Activated CD8-positive, alpha-beta memory T cell treated with anti-CD3 and anti-CD28 coated beads, Interleukin-2, amount 50 U/mL, for 24 hours (primary cell): ENCODE measurements around the gene MAD1L1.
"Not testable (repeated sequence)": the region's sequence is repeated elsewhere in the genome, so short reads cannot be mapped to it uniquely, and the experiment has no call there.

ENCODE experiments used
- DNase-seq: peaks from one replicate; pipeline ENCODE4 v3.0.0-alpha.2; 2020; ENCODE audit errors: extremely low read depth

The MAD1L1 gene

DNA sequence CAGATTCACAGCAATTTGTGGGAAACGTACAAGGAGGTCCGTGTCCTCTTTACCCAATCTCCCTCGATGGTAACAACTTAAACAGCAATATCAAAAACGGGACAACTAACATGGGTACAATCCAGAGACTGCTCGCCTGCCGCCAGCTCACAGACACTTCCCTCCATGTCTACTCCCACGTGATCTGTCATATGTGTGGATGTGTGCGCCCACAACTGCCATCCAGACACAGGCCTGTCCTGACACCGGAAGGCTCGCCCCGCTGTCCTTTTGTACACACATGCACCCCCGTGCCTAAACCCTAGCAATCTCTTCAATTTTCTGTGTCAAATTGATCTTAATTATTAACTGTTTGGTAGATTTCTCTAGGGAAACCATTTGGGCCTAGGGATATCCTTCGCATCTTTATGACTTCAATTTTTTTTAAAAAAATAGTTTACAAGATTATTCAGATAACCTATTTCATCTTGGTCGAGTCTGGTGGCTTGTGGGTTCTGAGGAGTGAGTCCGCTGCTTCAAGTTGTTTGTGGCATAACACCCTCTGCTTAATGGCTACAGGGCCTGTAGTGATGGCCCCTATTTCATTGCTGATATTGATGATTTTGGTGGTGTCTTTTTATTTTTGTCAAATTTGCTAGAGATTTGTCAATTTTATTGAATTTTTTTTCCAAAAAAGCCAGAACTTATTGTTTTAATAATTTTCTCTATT, 260.6 kb downstream of the MAD1L1 start:
- DNase-seq: no peak

DNA sequence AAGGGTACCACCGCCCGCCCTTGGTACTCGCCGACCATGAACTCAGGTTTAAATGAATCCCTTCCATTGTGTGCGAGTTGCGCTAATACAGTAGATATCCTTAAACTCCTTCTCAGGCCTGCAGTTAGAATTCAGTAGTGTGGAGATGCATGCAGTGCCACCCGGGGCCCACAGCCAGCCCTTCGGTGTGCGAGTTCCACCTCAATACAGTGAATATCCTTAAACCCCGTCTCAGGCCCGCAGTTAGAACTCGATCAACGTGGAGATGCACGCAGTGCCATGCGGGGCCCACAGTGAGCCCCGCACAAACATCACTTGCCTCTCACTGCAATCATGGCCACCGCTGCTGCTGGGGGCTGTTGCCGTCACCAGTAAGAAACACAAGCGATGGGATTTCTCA, 261.9 kb downstream of the MAD1L1 start:
- no peak for DNase-seq

DNA sequence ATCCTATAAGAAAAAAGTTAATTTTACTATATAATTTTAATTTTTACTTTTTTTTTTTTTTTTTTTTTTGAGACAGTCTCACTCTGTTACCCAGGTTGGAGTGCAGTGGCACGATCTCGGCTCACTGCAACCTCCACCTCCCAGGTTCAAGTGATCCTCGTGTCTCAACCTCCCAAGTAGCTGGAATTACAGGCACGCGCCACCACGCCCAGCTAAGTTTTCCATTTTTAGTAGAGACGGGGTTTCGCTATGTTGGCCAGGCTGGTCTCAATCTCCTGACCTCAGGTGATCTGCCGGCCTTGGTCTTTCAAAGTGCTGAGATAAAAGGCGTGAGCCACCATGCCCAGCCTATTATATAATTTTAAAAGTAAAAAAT, 262.5 kb downstream of the MAD1L1 start:
- DNase-seq: not testable (repeated sequence)

DNA sequence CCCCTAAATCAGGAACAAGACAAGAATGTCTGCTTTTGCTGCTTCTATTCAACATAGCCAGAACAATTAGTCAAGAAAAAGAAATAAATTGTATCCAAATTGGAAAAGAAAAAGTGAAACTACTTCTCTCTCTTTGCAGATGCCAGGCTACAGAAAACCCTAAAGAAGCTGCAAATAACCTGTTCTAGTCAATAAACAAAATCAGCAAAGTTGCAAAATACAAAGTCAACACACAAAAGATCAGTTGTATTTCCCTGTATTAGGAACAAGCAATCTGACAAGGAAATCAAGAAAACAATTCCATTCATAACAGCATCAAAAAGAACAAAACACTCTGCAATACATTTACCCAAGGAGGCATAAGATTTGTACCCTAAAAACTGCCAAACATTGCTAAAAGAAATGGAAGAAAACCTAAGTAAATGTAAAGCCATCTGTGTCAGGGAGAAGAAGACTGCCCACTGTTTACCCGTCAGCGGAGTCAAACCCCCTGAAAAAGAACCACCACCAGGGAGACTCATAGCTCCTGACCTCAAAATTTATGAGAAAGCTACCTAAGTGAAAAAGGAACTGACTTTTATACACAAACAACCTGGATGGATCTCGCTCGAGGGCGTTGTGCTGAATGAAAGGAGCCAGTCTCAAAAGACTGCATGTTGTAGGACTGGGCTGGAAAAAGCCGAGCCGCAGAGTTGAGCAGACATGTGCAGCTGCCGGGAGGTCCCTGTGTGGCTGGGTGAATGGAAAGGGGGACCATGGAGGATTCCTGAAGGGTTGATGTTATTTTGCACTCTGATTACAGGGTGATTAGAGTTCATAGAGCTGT, 263.1 kb downstream of the MAD1L1 start:
- DNase-seq: no peak

DNA sequence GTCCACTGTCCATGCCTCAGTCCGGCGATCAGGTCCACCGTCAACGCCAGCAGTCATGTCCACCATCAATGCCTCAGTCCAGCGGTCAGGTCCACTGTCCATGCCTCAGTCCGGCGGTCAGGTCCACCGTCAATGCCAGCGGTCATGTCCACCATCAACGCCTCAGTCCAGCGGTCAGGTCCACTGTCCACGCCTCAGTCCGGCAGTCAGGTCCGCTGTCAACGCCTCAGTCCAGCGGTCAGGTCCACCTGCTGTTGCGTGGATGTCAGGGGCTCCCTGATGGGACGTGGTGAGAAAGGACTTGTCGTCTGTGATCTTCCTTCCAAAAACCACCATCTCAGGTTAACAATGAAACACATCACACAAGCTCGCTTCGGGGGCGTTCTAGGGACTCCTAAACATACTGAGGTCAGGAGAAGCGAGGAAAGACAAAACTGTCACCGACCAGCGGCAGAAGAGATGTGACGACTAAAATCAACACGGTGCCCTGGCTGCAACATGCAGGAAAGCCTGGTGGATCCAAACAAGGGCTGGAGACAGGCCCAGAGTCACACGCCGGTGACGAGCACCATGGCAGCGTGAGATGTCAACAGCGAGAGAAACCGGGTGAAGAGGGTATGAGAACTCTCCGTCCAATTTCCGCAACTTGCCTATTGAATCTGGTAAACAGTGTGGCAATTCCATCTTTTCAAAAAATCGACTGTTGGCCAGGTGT, 264.2 kb downstream of the MAD1L1 start:
- no peak for DNase-seq

DNA sequence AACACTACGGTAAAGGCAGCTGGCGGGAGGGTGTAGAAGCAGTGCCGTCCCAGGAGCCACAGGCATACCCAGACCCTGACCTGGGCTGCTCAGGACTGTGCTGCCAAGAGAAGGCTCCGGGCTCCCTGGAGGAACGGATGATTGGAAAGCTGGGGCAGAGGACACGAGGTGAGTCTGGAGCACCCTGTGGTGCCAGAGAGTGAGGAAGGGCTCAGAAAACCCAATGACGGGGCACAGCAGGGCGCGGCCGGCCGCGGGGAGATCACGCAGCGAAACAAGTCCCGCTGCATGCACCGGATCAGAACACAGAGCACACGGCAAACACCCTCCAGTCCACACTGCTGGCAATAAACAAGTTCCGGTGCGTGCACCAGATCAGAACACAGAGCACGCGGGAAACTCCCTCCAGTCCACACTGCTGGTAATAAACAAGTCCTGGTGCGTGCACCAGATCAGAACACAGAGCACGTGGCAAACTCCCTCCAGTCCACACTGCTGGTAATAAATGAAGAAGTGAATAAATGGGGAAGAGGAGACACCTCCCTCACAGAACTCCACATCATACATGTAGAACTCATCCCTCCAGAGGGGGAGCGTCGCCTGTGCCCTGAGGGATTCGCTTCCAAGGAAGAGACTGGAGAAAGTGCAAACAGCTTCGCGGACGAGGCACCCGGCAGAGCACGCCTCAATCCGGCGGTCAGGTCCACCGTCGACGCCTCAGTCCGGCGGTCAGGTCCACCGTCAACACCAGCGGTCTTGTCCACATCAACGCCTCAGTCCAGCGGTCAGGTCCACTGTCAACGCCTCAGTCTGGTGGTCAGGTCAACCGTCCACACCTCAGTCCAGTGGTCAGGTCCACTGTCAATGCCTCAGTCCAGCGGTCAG, 265.0 kb downstream of the MAD1L1 start:
- DNase-seq: no peak

DNA sequence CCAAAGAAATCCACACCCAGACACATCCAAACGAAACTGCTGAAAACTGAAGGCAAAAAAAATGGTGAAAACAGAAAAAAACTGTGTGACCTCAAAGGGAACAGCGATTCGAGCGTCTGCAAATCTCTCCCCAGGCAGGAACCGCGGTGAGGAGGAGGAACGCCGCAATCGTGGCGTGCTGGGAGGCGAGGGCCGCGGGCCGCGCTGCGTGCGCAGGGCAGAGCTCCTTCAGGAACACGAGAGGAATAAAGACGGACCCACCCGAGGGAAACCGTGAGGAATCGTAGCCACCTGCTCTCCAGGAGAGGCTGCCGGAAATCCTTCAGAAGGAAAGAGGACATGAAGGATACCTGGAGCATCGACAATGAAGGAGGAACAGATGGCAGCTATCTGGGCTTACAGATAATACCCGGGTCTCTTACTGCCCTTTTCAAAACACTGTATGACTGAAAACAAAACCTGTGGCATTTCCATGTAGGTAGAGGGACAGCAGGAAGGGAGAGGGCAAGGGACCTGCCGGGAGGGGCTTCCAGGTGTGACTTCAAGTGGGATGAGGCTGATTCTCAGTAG, 266.0 kb downstream of the MAD1L1 start:
- DNase-seq: no peak

DNA sequence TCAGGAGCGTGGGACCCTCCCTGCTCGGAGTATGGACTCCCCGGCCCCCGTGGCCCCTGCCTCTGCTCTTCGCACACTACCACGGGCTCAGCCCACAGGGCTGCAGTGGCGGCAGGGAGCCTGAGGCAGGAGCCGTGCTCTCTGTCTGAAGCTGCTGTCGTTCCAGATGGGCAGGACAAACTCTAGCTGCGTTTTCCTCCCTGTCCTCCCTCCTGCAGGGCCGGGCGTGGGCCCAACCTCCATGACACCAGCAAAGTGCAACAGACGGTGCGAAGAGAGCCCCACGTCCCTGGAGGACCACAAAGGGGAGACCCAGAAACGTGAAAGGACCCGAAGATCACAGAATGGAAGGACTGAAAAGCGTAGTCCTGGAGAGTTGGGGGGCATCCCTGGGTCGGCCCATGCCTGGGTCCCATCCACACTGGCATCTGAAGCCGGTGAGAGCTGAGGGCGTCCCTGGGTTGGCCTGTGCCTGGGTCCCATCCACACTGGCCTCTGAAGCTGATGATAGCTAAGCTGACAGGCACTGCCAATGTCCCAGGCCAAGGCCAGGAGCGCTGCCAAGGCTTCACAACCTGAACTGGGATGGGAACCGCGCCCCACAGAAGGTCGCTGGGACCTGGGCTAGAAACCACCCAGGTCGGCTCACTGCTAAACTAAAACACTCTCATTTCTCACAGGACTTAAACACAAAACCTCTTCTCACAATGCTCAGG, 267.0 kb downstream of the MAD1L1 start:
- no peak for DNase-seq

DNA sequence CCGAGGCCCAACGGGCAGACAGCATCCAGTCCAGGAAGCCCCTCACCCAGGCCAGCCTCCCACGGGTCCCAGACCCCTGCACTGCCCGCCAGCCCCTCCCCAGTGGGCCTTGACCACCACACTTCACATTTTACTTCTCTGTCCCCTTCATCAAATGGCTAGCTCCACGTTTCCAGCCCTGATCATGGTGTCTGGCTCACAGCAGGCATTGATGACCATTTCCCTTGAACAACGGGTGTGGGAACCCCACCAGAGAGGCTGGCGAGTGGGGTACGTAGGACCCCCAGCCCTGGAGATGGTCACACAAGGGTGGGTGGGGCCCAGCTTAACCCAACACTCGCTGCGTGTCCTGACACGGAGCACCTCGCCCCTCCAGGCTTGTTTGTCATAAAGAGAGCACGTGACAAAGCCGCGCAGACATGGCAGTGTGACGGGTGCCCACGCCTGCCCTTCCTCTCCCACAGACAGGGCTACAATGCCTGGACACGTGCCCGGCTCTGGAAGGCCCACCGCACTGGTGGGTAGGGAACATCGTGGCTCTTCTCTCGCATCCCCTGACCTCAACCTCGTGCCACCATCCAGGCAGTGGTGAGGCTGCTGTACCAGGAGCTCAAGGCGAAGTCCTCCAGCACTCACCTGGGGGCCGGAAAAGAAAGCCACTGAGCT, 267.7 kb downstream of the MAD1L1 start:
- DNase-seq: no peak

DNA sequence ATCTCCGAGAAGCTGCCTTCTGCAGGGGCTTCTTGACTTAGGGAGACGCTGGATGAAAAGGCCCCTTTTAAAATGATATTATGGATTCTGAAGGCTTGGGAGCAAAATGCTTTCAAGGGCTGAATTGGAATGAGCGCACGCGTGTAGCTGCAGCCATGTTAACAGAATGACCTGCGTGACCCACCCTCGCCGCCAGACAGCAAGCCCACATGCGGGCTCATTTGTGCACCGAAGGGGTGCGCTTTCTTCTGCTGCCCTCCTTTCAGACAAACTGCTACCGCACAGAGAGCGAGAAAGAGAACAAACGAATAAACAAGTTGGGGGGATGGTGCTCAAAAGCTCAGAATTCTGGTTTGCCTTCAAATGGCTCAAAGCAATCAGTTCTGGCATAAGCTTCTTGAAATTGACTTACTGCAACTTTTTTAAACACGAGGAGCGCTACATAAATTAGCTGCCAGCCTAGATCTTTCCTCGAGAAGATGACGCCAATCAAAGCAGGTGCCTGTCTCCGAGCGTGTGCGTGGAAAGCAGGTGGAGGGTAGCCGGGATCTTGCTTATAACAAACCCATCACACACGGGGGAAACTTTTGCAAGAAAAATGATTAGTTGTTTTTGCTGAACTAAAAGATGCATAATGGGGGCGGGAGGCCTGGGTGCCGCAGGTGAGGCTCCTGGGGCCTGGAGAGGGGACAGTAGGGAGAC, 268.4 kb downstream of the MAD1L1 start:
- no peak for DNase-seq

DNA sequence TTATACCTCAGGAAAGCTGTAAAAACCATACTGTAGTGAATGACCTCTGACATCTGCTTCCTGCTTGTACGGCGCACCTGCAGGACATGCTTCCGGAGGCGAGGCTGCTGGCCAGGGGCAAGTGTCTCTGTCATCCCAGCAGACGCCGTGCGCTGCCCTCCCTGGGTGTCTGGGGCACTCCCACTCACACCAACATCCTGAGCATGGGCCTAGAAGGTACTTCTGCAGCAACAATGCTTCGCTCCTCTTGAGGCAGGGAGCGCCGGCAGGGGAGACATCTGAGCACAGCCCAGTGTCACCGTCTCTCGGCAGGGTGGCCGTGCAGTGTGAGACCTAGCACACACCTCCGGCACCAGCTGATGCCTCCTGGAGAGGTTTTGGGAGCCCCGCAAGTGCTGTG, 269.2 kb downstream of the MAD1L1 start:
- DNase-seq: no peak

DNA sequence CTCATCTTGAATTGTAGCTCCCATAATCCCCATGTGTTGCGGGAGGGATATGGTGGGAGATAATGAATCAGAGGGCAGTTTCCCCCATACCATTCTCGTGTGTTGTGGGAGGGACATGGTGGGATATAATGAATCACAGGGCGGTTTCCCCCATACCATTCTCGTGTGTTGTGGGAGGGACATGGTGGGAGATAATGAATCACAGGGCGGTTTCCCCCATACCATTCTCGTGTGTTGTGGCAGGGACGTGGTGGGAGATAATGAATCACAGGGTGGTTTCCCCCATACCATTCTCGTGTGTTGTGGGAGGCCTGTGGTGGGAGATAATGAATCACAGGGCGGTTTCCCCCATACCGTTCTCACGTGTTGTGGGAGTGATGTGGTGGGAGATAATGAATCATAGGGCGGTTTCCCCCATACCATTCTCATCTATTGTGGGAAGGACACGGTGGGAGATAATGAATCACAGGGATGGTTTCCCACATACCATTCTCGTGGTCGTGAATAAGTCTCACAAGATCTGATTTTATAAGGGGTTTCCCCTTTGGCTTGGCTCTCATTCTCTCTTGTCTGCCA, 271.0 kb downstream of the MAD1L1 start:
- DNase-seq: peak; percentile 32

DNA sequence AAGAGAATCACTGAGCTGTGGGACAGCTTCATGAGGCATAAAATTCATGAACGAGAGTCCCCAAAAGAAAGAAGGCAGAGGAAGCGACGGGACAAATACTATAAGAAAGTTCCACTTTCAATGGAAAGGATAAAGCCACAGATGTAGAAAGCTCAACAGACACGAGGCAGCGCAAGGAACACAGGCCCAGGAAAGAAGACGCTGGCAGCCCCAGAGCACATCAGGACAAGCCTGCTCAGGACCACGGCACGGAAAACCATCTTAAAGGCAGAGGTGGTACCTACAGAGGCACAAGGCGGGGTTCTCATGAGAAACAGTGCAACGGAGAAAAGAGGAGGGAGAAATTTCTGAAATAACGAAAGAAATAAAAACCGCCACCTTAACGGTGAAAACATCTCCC, 273.4 kb downstream of the MAD1L1 start:
- DNase-seq: no peak

DNA sequence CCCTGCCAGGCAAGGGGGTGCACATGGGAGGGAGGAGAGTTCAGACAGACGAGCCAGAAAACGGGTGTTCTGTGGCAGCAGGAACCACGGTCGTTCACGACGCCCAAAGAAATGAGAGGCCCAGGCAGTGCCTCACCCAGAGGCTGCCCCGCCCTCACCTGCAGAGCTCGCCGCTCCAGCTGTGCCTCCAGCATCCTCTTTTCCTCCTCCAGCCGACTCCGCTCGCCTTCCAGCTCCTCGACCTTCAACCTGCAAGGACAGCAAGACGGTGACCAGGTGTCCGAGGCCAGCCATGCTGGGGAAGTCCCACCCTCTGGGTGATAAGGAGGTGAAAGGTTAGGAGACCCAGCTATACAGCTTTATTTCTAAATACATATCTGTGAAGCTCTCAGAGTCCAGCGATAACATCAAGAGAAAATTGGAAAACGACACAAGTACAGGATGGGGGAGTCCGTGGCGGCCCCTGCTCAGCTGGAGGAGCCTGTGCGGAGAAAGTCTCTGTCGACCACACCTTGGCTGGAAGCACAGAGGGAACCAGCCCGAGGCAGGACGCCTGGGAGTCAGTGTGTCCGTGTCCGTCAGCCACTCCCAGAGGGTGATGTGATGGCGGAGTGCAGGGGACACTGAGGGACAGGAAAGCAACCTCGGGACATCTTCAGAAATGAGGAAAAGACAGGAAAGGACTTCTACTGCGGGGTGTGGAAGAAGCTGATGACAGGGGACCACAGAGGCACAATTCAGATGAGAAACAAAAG, 275.1 kb downstream of the MAD1L1 start:
- DNase-seq: no peak

DNA sequence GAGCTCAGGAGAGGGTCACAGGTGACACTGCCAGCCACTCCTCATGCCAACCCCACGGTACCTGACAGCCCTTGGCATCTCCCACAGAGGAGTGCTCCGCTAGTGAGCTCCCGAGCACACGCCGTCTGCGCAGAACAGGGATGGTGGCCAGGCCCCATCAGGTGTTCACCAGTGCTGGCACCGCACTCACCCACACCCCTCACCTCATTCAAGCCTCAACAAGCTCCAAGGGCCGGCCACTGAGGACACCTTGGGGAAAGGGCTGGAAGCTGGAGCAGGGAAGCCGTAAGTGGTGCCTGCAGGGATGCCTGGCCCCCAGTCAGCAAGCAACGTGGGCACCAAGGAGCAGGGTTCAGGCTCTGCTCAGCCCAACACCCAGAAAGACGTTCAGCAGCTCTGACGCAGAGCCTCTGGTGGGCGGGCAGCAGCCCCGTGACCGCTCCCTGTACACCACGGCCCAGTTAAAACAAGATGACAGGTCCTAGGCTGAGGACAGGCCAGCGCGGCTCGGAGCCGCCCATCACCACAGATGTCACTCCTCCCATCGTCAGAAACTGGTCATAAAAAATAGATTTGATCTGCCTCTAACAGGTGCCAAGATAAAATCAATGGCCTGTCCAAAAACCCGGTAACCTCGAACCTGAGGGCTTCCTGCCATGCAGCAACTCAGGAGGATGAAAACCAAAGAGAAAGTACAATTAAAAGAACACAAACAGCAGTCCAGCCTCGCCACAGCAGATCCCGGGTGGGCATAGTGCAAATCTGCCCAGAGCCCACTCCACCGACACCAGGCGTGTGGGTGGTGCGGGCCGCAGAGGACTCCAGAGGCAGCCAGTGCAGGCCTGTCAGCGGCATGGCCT, 275.9 kb downstream of the MAD1L1 start:
- no peak for DNase-seq

DNA sequence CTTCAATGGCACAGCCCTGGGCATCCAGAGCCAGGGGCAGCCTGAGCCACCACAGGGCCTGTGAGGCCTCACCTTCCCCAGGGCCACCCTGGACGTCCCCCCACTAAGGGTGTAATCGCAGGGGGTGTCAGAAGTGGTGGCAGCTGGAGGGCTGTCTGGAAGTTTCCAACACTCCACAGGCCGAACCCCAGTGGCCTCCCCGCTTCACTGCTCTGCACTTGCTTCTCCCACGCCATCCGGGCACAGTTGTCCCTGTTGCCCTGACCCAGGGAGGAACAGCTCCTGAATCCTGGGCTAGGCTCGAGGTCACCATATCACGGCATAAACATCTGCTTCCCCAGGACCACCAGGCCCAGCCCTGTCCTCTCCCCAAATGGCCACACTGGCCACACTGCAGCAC, 276.6 kb downstream of the MAD1L1 start:
- DNase-seq: no peak

DNA sequence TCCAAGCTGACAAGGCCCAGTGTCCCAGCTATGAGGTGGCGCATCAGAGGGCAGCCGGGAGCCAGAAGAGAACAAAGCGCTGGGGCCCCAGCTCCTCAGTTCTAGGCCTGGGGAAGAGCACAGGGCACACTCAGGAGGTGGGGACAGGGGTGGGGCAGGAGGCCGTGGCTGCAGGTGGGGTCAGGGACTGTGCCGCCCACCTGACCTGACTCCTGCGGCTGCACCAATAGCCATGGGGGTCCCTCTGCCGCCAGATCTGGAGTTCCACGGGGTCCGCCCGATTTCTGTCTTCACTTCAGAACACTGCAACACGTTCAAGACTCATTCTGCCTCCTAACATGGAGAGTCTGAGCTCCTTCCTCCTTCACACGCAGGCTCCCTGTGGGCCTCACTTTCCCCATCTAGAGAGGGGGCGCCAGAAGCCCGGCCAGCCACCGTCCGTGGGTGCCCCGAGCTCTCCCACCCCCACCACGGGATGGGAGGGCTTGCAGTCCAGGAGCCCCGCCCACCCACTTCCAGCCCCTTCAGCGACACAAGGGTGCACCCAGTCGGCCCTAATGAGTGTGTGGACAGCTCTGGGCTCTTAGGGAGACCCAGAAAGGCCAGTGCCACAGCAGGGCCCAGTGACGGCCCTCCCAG, 278.3 kb downstream of the MAD1L1 start:
- no peak for DNase-seq
